WTC11 (cell line): Measurements from ENCODE around the gene DHRS7.

ENCODE experiments used
- ATF2 ChIP-seq: sonication (generic); formaldehyde crosslinking; IDR thresholded peaks from 2 replicates; pipeline ENCODE4 v1.8.1; 2022; ENCODE audit warnings: low read depth, missing genetic modification reagents, borderline replicate concordance
- CREB1 ChIP-seq: sonication (generic); formaldehyde crosslinking; IDR thresholded peaks from 2 replicates; pipeline ENCODE4 v1.8.0; 2023; ENCODE audit warnings: mild to moderate bottlenecking, missing genetic modification reagents
- CTCF ChIP-seq: fragments of 200-600 bp; IDR thresholded peaks from 2 replicates; pipeline ENCODE4 v1.8.0; 2022; ENCODE audit warnings: antibody characterized with exemption
- GABPB1 ChIP-seq: sonication (generic); formaldehyde crosslinking; IDR thresholded peaks from 2 replicates; pipeline ENCODE4 v1.8.1; 2023; ENCODE audit warnings: mild to moderate bottlenecking, missing genetic modification reagents
- GRHL2 ChIP-seq: fragments of 250-450 bp; sonication (Bioruptor Pico); IDR thresholded peaks from 2 replicates; pipeline ENCODE4 v1.8.0; 2022; ENCODE audit warnings: mild to moderate bottlenecking, moderate library complexity; ENCODE audit not compliant: insufficient replicate concordance, severe bottlenecking
- JUN ChIP-seq: sonication (generic); formaldehyde crosslinking; IDR thresholded peaks from 2 replicates; pipeline ENCODE4 v1.8.0; 2023; ENCODE audit warnings: mild to moderate bottlenecking, missing genetic modification reagents
- MAX ChIP-seq: sonication (generic); formaldehyde crosslinking; IDR thresholded peaks from 2 replicates; pipeline ENCODE4 v1.8.0; 2022; ENCODE audit warnings: mild to moderate bottlenecking, missing genetic modification reagents
- MYBL2 ChIP-seq: sonication (generic); formaldehyde crosslinking; IDR thresholded peaks from 2 replicates; pipeline ENCODE4 v1.8.1; 2023; ENCODE audit warnings: mild to moderate bottlenecking, moderate library complexity, missing genetic modification reagents
- NFE2L1 ChIP-seq: sonication (generic); formaldehyde crosslinking; IDR thresholded peaks from 2 replicates; pipeline ENCODE4 v1.8.1; 2023; ENCODE audit warnings: missing genetic modification reagents
- NR3C1 ChIP-seq: sonication (generic); formaldehyde crosslinking; conservative IDR thresholded peaks from 2 replicates; pipeline ENCODE4 v1.8.1; 2023; ENCODE audit warnings: low read depth, mild to moderate bottlenecking, missing genetic modification reagents
- TEAD4 ChIP-seq: sonication (generic); formaldehyde crosslinking; IDR thresholded peaks from 2 replicates; pipeline ENCODE4 v1.8.0; 2022; ENCODE audit warnings: mild to moderate bottlenecking, missing genetic modification reagents
- ZNF121 ChIP-seq: sonication (generic); formaldehyde crosslinking; IDR thresholded peaks from 2 replicates; pipeline ENCODE4 v1.8.0; 2023; ENCODE audit warnings: missing genetic modification reagents
- ZNF423 ChIP-seq: fragments of 250-450 bp; sonication (Bioruptor Pico); IDR thresholded peaks from 2 replicates; pipeline ENCODE4 v2.1.2; 2022; ENCODE audit warnings: mild to moderate bottlenecking, moderate library complexity
- ZSCAN18 ChIP-seq: fragments of 250-450 bp; sonication (Bioruptor Pico); IDR thresholded peaks from 2 replicates; pipeline ENCODE4 v2.1.2; 2022; ENCODE audit warnings: mild to moderate bottlenecking, moderate library complexity

- TF ChIP-seq NR3C1 (CRISPR knock-in tag) (no peak), GABPB1 (CRISPR knock-in tag) (no peak), GRHL2 (no peak), MYBL2 (CRISPR knock-in tag) (no peak), CTCF (no peak), ZSCAN18 (CRISPR knock-in tag) (no peak), TEAD4 (CRISPR knock-in tag) (no peak), NFE2L1 (no peak), ATF2 (CRISPR knock-in tag) (no peak), ZNF423 (no peak), CREB1 (CRISPR knock-in tag) (no peak), MAX (no peak), ZNF121 (CRISPR knock-in tag) (no peak), JUN (CRISPR knock-in tag) (no peak)
Observed at GRCh38 chr14:60101786-60102185, 63.4 kb downstream of the DHRS7 start.
